CD4-positive, alpha-beta T cell (primary cell): Measurements from ENCODE around the gene CHRNB4. TPM values are rescaled to one million over a fixed set of nuclear protein-coding genes. Genes with fewer than 3 reads are reported as not detected.

Experiments
- ATAC-seq: fragments of 200-7000 bp; cut with Tn5 transposase; one replicate; pipeline ENCODE4 v1.10.0; 2022; ENCODE audit warnings: mild to moderate bottlenecking; ENCODE audit not compliant: poor library complexity
- CTCF ChIA-PET: fragments of 350-600 bp; sonication (Branson Sonifier 250); formaldehyde crosslinking; loops from one replicate; lab custom pipeline; 2021; ENCODE audit warnings: antibody characterized with exemption, inconsistent platforms; lab: Charles Lee
- POLR2A ChIA-PET: fragments of 350-600 bp; sonication (Branson Sonifier 250); formaldehyde crosslinking; loops from one replicate; lab custom pipeline; 2021; ENCODE audit warnings: antibody characterized with exemption, inconsistent platforms; lab: Charles Lee
- DNase-seq, 14 experiments: peaks; one replicate each; pipeline ENCODE4 v3.0.0-alpha.2; 2013 to 2020; ENCODE audit warnings: mixed read lengths in 2 of 14
- H3K27ac ChIP-seq, 2 donors: one replicate each; pipeline versions ENCODE4 v1.5.1 to v1.7.0; 2013; ENCODE audit warnings: low read length in 2 of 2, low read depth in 1 of 2, mild to moderate bottlenecking in 1 of 2
- H3K27me3 ChIP-seq, 2 experiments: 1 replicate in 1 of 2; 2 replicates in 1 of 2; pipeline versions ENCODE4 v1.6.1 to v1.7.0; 2013; ENCODE audit warnings: low read length in 2 of 2, control low read depth in 1 of 2, mild to moderate bottlenecking in 1 of 2, moderate library complexity in 1 of 2; ENCODE audit not compliant: insufficient read depth in 2 of 2, control insufficient read depth in 1 of 2
- H3K36me3 ChIP-seq: one replicate; pipeline ENCODE4 v1.6.1; 2013; ENCODE audit warnings: low read length, control low read depth; ENCODE audit not compliant: insufficient read depth
- H3K4me1 ChIP-seq: one replicate; pipeline ENCODE4 v1.6.1; 2013; ENCODE audit warnings: low read length, control low read depth; ENCODE audit not compliant: insufficient read depth
- H3K4me3 ChIP-seq: one replicate; pipeline ENCODE4 v1.5.1; 2013; ENCODE audit warnings: mild to moderate bottlenecking, low read length, moderate library complexity
- H3K9me3 ChIP-seq, 2 experiments: 1 replicate in 1 of 2; 2 replicates in 1 of 2; pipeline versions ENCODE4 v1.6.1 to v1.7.0; 2013; ENCODE audit warnings: low read length in 2 of 2, mild to moderate bottlenecking in 2 of 2, control low read depth in 1 of 2, moderate library complexity in 1 of 2; ENCODE audit not compliant: control insufficient read depth in 1 of 2, insufficient read depth in 1 of 2
- H3K27ac Mint-ChIP-seq: one replicate; pipeline ENCODE4 v1.8.0; 2020; ENCODE audit warnings: mixed read lengths
- H3K27me3 Mint-ChIP-seq: one replicate; pipeline ENCODE4 v1.8.0; 2021; ENCODE audit warnings: mixed read lengths
- H3K36me3 Mint-ChIP-seq: one replicate; pipeline ENCODE4 v1.8.0; 2021; ENCODE audit warnings: low read depth, mixed read lengths
- H3K4me1 Mint-ChIP-seq: one replicate; pipeline ENCODE4 v1.8.0; 2021; ENCODE audit warnings: low read depth, mixed read lengths
- H3K4me3 Mint-ChIP-seq: one replicate; pipeline ENCODE4 v1.8.0; 2020; ENCODE audit warnings: mild to moderate bottlenecking, mixed read lengths
- H3K9me3 Mint-ChIP-seq: one replicate; pipeline ENCODE4 v1.8.0; 2020; ENCODE audit warnings: mixed read lengths
- CTCF ChIP-seq: fragments of 200-600 bp; IDR thresholded peaks from one replicate; pipeline ENCODE4 v1.8.0; 2022; ENCODE audit warnings: antibody characterized with exemption, mild to moderate bottlenecking
- intact Hi-C, 2 experiments: fragments of 100-400 bp; cut with DNase I in 1 of 2; cut with micrococcal nuclease in 1 of 2; formaldehyde crosslinking; loops; one replicate each; pipeline versions ENCODE4 v1.15.1 to v1.9.0; 2023 to 2025; cut with DNase I, micrococcal nuclease
- total RNA-seq, 174 experiments: library from RNA in 2 of 174; stranded (reverse) in 2 of 174; gene quantifications; one replicate each; pipeline ENCODE4 v1.2.3 and lab custom pipeline; 2021 to 2026

CHRNB4 gene
- total RNA-seq, 2 experiments from 2014 or later, result not detected

DNA sequence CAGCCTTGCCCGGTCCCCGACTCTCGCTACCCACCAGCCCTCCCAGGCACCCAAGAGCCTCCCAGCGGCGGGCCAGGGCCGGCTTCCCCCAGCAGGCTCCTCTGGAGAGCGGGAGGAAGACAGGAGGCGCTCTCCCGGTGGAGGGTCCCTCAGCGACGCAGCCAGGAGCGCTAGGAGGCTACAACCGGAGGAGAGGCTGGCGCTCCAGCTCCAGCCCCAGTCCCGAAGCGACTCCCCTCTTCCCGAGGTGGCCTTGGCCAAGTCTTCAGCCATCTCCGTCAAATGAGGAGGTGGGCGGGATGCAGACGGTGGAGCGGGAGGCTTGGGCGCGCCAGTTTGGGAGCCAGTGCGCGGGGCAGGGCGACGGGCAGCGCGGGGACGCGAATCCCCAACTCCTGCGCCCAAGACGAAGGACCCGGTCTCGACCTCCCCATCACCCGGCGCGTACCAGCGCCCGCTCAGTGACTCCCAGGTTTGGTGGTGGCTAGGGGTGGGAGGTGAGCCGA is 20.9 kb downstream of the CHRNB4 start:
- ATAC-seq, result no peak
- CTCF ChIA-PET, result interaction anchor here (1.3 kb wide), 1 partner anchor 89 kb away, joined by 3 read pairs; no protein-coding TSS in a partner anchor
- H3K9me3 Mint-ChIP-seq, result no peaks in the 10 kb centered on the region
- DNase-seq, result no peak
- no peak overlapping the region for H3K27ac ChIP-seq
- H3K4me3 ChIP-seq, result no peak overlapping the region
- no peak overlapping the region for H3K4me3 Mint-ChIP-seq
- no peak for TF ChIP-seq CTCF
- peaks cover 11% of the 10 kb centered on the region for H3K4me1 ChIP-seq
- H3K9me3 ChIP-seq, result peaks cover 0 to 4% of the 10 kb centered on the region in 2 experiments
- intact Hi-C loops, result no loop called here
- H3K4me1 Mint-ChIP-seq, result peaks cover 18% of the 10 kb centered on the region
- no peaks in the 10 kb centered on the region for H3K36me3 Mint-ChIP-seq
- H3K36me3 ChIP-seq, result no peaks in the 10 kb centered on the region
- peaks cover 57% of the 10 kb centered on the region for H3K27me3 Mint-ChIP-seq
- H3K27ac Mint-ChIP-seq, result no peak overlapping the region
- peaks cover 30 to 37% of the 10 kb centered on the region in 2 experiments for H3K27me3 ChIP-seq
- POLR2A ChIA-PET, result no interaction called here

GRCh38 chr15:78619022-78619950 is 21.7 kb downstream of the CHRNB4 start:
- ATAC-seq (no peak), DNase-seq (no peak)
- peaks cover 0 to 4% of the 10 kb centered on the region in 2 experiments for H3K9me3 ChIP-seq
- H3K27ac Mint-ChIP-seq, result no peak overlapping the region
- no peaks in the 10 kb centered on the region for H3K36me3 Mint-ChIP-seq
- H3K27me3 Mint-ChIP-seq, result peaks cover 52% of the 10 kb centered on the region
- H3K27ac ChIP-seq, result no peak overlapping the region
- no peak overlapping the region for H3K4me3 ChIP-seq
- peaks cover 30 to 37% of the 10 kb centered on the region in 2 experiments for H3K27me3 ChIP-seq
- H3K9me3 Mint-ChIP-seq, result no peaks in the 10 kb centered on the region
- no peak for TF ChIP-seq CTCF
- H3K4me1 Mint-ChIP-seq, result peaks cover 18% of the 10 kb centered on the region
- no peak overlapping the region for H3K4me3 Mint-ChIP-seq
- intact Hi-C loops, result loop anchor here in 1 of 2 experiments (2.0 kb wide), 1 partner anchor 566 kb away; no protein-coding TSS in a partner anchor
- ChIA-PET POLR2A (no interaction called here), CTCF (interaction anchor here (1.3 kb wide), 1 partner anchor 90 kb away, joined by 3 read pairs; no protein-coding TSS in a partner anchor)
- peaks cover 11% of the 10 kb centered on the region for H3K4me1 ChIP-seq
- no peaks in the 10 kb centered on the region for H3K36me3 ChIP-seq

DNA sequence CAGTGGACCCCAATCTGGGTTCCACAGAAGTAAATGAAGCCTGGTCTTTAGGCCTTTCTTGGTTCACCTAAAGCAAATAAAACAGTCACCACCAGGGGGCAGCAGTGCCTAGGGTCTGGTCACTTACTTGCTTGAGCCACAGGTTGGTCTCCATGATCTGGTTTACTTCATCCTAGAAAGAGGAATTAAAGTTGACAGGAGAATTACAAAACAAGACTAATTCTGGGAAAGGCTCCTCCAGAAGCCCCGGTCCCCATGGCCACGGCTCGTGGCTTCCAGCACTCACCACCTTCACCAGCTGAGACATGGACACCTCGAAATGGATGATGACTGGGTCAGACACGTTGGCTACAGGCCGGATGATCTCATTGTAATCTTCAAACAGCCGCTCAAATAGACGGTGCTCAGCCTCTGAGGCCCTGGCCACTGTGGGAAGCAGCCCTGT is 22.5 kb downstream of the CHRNB4 start:
- peak; percentile 55 to 86 (median 74) for DNase-seq
- Histone ChIP-seq H3K36me3 (no peaks in the 10 kb centered on the region), H3K9me3 (peaks cover 0 to 4% of the 10 kb centered on the region in 2 experiments), H3K4me3 (no peak overlapping the region), H3K4me1 (peaks cover 11% of the 10 kb centered on the region), H3K27ac (no peak overlapping the region), H3K27me3 (peaks cover 24 to 37% of the 10 kb centered on the region in 2 experiments)
- peaks cover 18% of the 10 kb centered on the region for H3K4me1 Mint-ChIP-seq
- ATAC-seq, result peak; percentile 32
- intact Hi-C loops, result loop anchor here (1.0 to 2.0 kb wide), 3 partner anchors 91 to 566 kb away; no protein-coding TSS in a partner anchor
- CTCF ChIA-PET, result no interaction called here
- POLR2A ChIA-PET, result no interaction called here
- H3K4me3 Mint-ChIP-seq, result no peak overlapping the region
- H3K27ac Mint-ChIP-seq, result no peak overlapping the region
- TF ChIP-seq CTCF, result peak; percentile 74
- no peaks in the 10 kb centered on the region for H3K9me3 Mint-ChIP-seq
- peaks cover 45% of the 10 kb centered on the region for H3K27me3 Mint-ChIP-seq
- H3K36me3 Mint-ChIP-seq, result no peaks in the 10 kb centered on the region
